ENCODE measurements around the gene MYO5B. TPM values are rescaled to one million over a fixed set of nuclear protein-coding genes. Genes with fewer than 3 reads are reported as not detected.

The MYO5B gene
- total RNA-seq, 1 donor from 2014 or later: 31.3 TPM

DNA sequence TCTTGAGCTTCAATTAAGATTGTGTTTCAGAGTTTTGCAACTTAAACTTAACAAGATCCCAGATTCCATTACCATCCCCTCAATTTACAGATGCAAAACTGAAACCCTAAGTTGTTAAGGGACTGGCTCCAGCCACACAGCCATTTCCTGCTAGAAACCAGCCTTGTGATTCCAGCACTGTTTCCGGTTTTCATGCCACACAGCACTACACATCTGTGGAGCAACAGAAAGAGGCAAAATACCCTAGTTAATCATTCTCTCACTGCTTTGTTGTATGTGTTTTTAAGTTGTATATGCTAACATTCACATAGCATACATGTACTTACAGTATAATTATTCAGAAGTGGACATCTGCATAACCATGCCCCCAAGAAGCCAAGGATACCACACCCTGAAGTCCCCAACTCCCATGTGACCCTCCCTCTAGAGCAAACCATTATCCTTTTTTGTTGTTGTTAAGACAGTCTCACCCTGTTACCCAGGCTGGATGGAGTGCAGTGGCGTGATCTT lies 87.4 kb downstream of the MYO5B start:
- Histone ChIP-seq H3K36me3 (ENCODE audit: control insufficient read depth, insufficient read depth, low read length) (no peaks in the 10 kb centered on the region), H3K27me3 (ENCODE audit: control insufficient read depth, insufficient read depth, low read length) (no peaks in the 10 kb centered on the region), H3K4me3 (ENCODE audit: low read depth, low read length) (no peak overlapping the region)
- no peak for DNase-seq (ENCODE audit: low read depth)
- no peak for FAIRE-seq
- TF ChIP-seq, protein P1, sequence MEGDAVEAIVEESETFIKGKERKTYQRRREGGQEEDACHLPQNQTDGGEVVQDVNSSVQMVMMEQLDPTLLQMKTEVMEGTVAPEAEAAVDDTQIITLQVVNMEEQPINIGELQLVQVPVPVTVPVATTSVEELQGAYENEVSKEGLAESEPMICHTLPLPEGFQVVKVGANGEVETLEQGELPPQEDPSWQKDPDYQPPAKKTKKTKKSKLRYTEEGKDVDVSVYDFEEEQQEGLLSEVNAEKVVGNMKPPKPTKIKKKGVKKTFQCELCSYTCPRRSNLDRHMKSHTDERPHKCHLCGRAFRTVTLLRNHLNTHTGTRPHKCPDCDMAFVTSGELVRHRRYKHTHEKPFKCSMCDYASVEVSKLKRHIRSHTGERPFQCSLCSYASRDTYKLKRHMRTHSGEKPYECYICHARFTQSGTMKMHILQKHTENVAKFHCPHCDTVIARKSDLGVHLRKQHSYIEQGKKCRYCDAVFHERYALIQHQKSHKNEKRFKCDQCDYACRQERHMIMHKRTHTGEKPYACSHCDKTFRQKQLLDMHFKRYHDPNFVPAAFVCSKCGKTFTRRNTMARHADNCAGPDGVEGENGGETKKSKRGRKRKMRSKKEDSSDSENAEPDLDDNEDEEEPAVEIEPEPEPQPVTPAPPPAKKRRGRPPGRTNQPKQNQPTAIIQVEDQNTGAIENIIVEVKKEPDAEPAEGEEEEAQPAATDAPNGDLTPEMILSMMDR (IDR thresholded peaks at IDR 0.05; ENCODE audit: insufficient read depth, low read length, severe bottlenecking): no peak

DNA sequence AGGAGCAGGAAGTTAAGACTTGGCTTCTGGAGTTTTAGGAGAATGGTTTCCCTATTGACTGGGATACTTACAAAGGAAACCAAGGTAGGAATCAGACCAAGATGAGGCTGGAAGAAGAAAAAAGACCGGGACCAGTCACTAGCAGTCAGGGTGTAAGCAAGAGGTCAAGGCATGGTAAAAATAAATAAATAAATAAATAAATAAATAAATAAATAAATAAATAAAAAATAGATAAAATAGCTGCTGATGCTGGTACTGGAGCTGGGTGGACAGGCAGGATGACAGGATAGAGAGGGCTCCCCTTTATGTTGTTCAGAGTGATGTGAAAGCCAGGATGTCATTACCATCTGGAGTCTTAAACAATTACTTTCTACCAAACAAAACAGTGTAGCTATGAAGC lies 89.9 kb downstream of the MYO5B start:
- no peak for FAIRE-seq
- no peaks in the 10 kb centered on the region for H3K36me3 ChIP-seq (ENCODE audit: control insufficient read depth, insufficient read depth, low read length)
- no peak overlapping the region for H3K4me3 ChIP-seq (ENCODE audit: low read depth, low read length)
- DNase-seq (ENCODE audit: low read depth): no peak
- H3K27me3 ChIP-seq (ENCODE audit: control insufficient read depth, insufficient read depth, low read length): no peaks in the 10 kb centered on the region
- TF ChIP-seq, protein P1 (IDR thresholded peaks at IDR 0.05; ENCODE audit: insufficient read depth, low read length, severe bottlenecking): no peak

DNA sequence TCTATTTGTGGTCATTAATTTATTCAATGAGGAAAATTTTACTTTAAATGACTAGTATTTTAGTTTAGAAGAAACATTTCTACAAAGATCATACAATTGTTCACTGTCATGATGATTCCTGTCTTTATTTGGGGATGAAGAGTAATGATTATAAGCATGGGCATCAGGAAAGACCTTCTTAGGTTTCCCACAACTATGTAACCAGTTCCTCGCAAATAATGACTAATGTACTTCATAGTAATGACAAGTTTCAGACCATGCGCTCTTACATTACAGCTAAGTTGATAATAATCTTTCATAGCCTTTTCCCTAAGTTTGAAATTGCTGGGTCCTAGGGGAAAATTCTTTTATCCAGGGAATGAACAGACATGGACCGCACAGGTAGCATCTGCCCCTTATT lies 90.5 kb downstream of the MYO5B start:
- FAIRE-seq: no peak
- H3K4me3 ChIP-seq (ENCODE audit: low read depth, low read length): no peak overlapping the region
- TF ChIP-seq, protein P1 (IDR thresholded peaks at IDR 0.05; ENCODE audit: insufficient read depth, low read length, severe bottlenecking): no peak
- H3K27me3 ChIP-seq (ENCODE audit: control insufficient read depth, insufficient read depth, low read length): no peaks in the 10 kb centered on the region
- no peaks in the 10 kb centered on the region for H3K36me3 ChIP-seq (ENCODE audit: control insufficient read depth, insufficient read depth, low read length)
- DNase-seq (ENCODE audit: low read depth): peak; percentile 93

DNA sequence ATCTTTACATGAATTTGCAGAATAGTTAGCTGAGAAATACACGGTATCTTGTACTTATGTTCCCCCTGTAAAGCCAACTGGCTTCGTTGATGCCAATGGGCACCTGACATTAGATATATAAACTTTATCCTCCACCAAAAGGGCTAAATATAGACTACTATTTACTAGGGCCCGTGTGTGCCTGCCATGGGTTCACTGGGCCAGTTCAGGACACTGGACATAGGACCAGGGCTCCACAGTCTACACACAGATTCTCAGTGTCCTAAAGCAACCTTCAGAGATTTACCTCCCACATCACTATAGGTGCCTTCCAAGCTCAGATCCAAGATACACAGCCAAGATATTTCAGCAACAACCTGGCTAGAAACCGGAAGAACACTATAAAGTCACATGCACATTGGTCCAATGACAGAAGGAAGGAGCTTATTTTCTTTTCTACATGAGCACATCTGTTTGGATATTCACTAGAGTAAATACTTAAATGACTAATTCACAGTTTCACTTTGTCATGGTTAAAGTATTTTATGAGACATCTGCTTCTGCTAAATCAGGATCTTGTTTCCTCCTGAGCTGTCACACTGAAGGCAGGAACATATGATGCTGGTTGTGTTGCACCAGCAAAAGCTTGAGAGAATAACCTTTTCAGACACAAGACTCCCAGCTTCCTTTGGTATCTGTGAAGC lies 95.1 kb downstream of the MYO5B start:
- TF ChIP-seq, protein P1 (IDR thresholded peaks at IDR 0.05; ENCODE audit: insufficient read depth, low read length, severe bottlenecking): no peak
- no peaks in the 10 kb centered on the region for H3K36me3 ChIP-seq (ENCODE audit: control insufficient read depth, insufficient read depth, low read length)
- H3K4me3 ChIP-seq (ENCODE audit: low read depth, low read length): no peak overlapping the region
- FAIRE-seq: peak; percentile 98
- DNase-seq (ENCODE audit: low read depth): peak; percentile 99
- H3K27me3 ChIP-seq (ENCODE audit: control insufficient read depth, insufficient read depth, low read length): no peaks in the 10 kb centered on the region

DNA sequence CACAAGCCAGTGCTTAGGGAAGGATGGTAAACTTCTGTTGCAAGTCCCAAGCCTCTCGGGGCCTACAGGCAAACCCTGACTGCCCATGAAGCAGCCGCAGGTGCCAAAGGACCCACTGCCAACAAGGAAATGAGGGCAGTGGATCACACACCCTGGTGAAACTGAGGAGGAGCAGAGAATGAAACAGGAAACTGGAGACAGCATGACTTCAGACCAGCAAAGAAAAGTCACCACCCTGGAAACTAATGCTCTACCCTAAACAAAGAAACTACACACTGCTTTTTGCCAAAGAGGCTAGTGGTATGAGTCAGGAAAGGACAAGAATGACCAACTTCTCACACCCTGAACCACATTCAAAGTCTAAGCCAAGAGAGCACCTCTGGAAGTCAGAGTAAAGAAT lies 97.2 kb downstream of the MYO5B start:
- DNase-seq (ENCODE audit: low read depth): peak; percentile 96
- H3K4me3 ChIP-seq (ENCODE audit: low read depth, low read length): no peak overlapping the region
- TF ChIP-seq, protein P1 (IDR thresholded peaks at IDR 0.05; ENCODE audit: insufficient read depth, low read length, severe bottlenecking): no peak
- FAIRE-seq: peak; percentile 99
- H3K27me3 ChIP-seq (ENCODE audit: control insufficient read depth, insufficient read depth, low read length): no peaks in the 10 kb centered on the region
- no peaks in the 10 kb centered on the region for H3K36me3 ChIP-seq (ENCODE audit: control insufficient read depth, insufficient read depth, low read length)
